Measurements from ENCODE around the gene FBL. TPM values are rescaled to one million over a fixed set of nuclear protein-coding genes. Genes with fewer than 3 reads are reported as not detected.
A peak's percentile ranks its signal among the peaks of the same experiment; 100 is the strongest.
"Not testable (repeated sequence)": the region's sequence is repeated elsewhere in the genome, so short reads cannot be mapped to it uniquely, and the experiment has no call there.

FBL gene
- total RNA-seq, 1 experiment from 2014 or later, result 374 TPM

DNA sequence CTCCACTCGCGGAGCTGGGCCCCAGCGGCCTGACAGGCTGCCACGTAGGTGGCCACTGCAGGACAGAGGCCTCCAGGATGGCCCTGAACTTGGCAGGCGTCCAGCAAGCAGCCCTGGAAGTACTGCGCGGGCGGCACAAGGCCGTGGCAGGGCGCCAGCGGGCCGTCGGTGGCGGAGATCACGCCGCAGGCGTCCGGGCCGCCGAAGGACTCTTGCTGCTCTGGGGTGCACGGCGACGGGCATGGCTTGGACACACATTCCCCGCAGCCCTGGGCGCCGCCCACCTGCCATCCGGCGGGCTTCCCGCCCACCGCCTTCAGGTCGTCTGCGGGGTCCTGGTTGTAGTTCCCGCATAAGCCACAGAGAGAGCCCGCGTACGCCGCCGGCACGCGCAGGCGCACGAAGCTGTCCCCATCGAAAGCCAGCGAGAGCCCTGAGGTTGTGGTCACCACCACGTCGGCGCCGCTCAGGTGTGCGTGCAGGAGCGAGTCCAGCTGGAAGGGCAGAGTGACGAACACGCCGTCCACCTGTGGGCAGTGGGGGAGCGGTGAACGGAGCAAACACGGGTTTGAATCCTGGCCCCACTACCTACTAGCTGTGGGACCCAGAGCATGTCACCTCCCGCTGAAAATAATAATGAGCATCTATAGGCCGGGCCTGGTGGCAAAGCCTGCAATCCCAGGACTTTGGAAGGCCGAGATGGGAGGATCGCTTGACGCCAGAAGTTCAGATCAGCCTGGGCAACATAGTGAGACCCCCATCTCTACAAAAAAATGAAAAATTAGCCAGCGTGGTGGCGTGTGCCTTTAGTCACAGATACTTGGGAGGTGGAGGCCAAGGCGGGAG is 45.7 kb upstream of the FBL start:
- H3K27ac Mint-ChIP-seq (ENCODE audit: unreplicated experiment); BruUV-seq (replicated peaks); H3K4me3 Mint-ChIP-seq (ENCODE audit: unreplicated experiment); intact Hi-C loops (cut with micrococcal nuclease; ENCODE audit: unreplicated experiment); H3K36me3 ChIP-seq (ENCODE audit: control insufficient read depth, insufficient read depth, low read length); H3K4me3 ChIP-seq (ENCODE audit: low read depth, low read length); H3K36me3 Mint-ChIP-seq (ENCODE audit: insufficient read depth, unreplicated experiment); H3K9me3 ChIP-seq; H3K4me1 Mint-ChIP-seq (ENCODE audit: low read depth, unreplicated experiment); H3K4me1 ChIP-seq; POLR2A ChIA-PET; H3K9me3 Mint-ChIP-seq (ENCODE audit: unreplicated experiment); H3K27me3 ChIP-seq (replicated peaks; ENCODE audit: control insufficient read depth, insufficient read depth, low read length); H3K27me3 Mint-ChIP-seq (ENCODE audit: insufficient read depth, unreplicated experiment): not testable (repeated sequence)
- DNase-seq, result peak in 1 of 2 experiments; percentile 34
- CTCF ChIA-PET, result interaction anchor here (0.5 kb wide), 1 partner anchor 46 kb away, joined by 3 read pairs; no protein-coding TSS in a partner anchor

- no peaks in the 10 kb centered on the region for H3K4me1 Mint-ChIP-seq (ENCODE audit: low read depth, unreplicated experiment)
- no peak overlapping the region for H3K27ac Mint-ChIP-seq (ENCODE audit: unreplicated experiment)
- intact Hi-C loops (cut with micrococcal nuclease; ENCODE audit: unreplicated experiment), result no loop called here
- TF ChIP-seq, protein P1, sequence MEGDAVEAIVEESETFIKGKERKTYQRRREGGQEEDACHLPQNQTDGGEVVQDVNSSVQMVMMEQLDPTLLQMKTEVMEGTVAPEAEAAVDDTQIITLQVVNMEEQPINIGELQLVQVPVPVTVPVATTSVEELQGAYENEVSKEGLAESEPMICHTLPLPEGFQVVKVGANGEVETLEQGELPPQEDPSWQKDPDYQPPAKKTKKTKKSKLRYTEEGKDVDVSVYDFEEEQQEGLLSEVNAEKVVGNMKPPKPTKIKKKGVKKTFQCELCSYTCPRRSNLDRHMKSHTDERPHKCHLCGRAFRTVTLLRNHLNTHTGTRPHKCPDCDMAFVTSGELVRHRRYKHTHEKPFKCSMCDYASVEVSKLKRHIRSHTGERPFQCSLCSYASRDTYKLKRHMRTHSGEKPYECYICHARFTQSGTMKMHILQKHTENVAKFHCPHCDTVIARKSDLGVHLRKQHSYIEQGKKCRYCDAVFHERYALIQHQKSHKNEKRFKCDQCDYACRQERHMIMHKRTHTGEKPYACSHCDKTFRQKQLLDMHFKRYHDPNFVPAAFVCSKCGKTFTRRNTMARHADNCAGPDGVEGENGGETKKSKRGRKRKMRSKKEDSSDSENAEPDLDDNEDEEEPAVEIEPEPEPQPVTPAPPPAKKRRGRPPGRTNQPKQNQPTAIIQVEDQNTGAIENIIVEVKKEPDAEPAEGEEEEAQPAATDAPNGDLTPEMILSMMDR (IDR thresholded peaks at IDR 0.05; ENCODE audit: insufficient read depth in 1 of 2, low read depth in 1 of 2, low read length in 1 of 2, severe bottlenecking in 1 of 2, unreplicated experiment in 1 of 2), result no peak
- Histone ChIP-seq H3K27me3 (replicated peaks; ENCODE audit: control insufficient read depth, insufficient read depth, low read length) (no peaks in the 10 kb centered on the region), H3K9me3 (no peaks in the 10 kb centered on the region; the same call in 1 of the 2 replicates), H3K4me1 (no peaks in the 10 kb centered on the region), H3K36me3 (ENCODE audit: control insufficient read depth, insufficient read depth, low read length) (no peaks in the 10 kb centered on the region), H3K4me3 (ENCODE audit: low read depth, low read length) (no peak overlapping the region)
- no peaks in the 10 kb centered on the region for H3K36me3 Mint-ChIP-seq (ENCODE audit: insufficient read depth, unreplicated experiment)
- no TSS peak for BruUV-seq (replicated peaks)
- H3K9me3 Mint-ChIP-seq (ENCODE audit: unreplicated experiment), result no peaks in the 10 kb centered on the region
- ChIA-PET POLR2A (no interaction called here), CTCF (interaction anchor here (0.6 kb wide), 1 partner anchor 80 kb away, joined by 3 read pairs; the partner anchor contains the start of gene PSMC4)
- DNase-seq, result peak in 1 of 2 experiments; percentile 26
- H3K27me3 Mint-ChIP-seq (ENCODE audit: insufficient read depth, unreplicated experiment), result peaks cover 8% of the 10 kb centered on the region
- no peak overlapping the region for H3K4me3 Mint-ChIP-seq (ENCODE audit: unreplicated experiment)
Measured at GRCh38 chr19:39890755-39891551, 44.8 kb upstream of the FBL start.

- H3K4me3 Mint-ChIP-seq (ENCODE audit: unreplicated experiment); POLR2A ChIA-PET; H3K9me3 ChIP-seq; H3K27me3 Mint-ChIP-seq (ENCODE audit: insufficient read depth, unreplicated experiment); intact Hi-C loops (cut with micrococcal nuclease; ENCODE audit: unreplicated experiment); H3K27me3 ChIP-seq (replicated peaks; ENCODE audit: control insufficient read depth, insufficient read depth, low read length); H3K36me3 ChIP-seq (ENCODE audit: control insufficient read depth, insufficient read depth, low read length); H3K36me3 Mint-ChIP-seq (ENCODE audit: insufficient read depth, unreplicated experiment); H3K4me1 ChIP-seq; H3K4me1 Mint-ChIP-seq (ENCODE audit: low read depth, unreplicated experiment); BruUV-seq (replicated peaks); H3K27ac Mint-ChIP-seq (ENCODE audit: unreplicated experiment); H3K9me3 Mint-ChIP-seq (ENCODE audit: unreplicated experiment); H3K4me3 ChIP-seq (ENCODE audit: low read depth, low read length): not testable (repeated sequence)
- CTCF ChIA-PET, result interaction anchor here (0.6 kb wide), 1 partner anchor 81 kb away, joined by 3 read pairs; the partner anchor contains the start of gene PSMC4
- peak in 1 of 2 experiments; percentile 30 for DNase-seq
Measured at GRCh38 chr19:39889872-39890754, 43.9 kb upstream of the FBL start.

- intact Hi-C loops (cut with micrococcal nuclease; ENCODE audit: unreplicated experiment); H3K4me3 Mint-ChIP-seq (ENCODE audit: unreplicated experiment); H3K27ac Mint-ChIP-seq (ENCODE audit: unreplicated experiment); H3K9me3 Mint-ChIP-seq (ENCODE audit: unreplicated experiment); CTCF ChIA-PET; H3K4me1 Mint-ChIP-seq (ENCODE audit: low read depth, unreplicated experiment); DNase-seq; BruUV-seq (replicated peaks); H3K36me3 ChIP-seq (ENCODE audit: control insufficient read depth, insufficient read depth, low read length); H3K36me3 Mint-ChIP-seq (ENCODE audit: insufficient read depth, unreplicated experiment); H3K27me3 Mint-ChIP-seq (ENCODE audit: insufficient read depth, unreplicated experiment); H3K4me3 ChIP-seq (ENCODE audit: low read depth, low read length); H3K27me3 ChIP-seq (replicated peaks; ENCODE audit: control insufficient read depth, insufficient read depth, low read length); H3K4me1 ChIP-seq; POLR2A ChIA-PET; H3K9me3 ChIP-seq: not testable (repeated sequence)
Measured at GRCh38 chr19:39887456-39887951, 41.3 kb upstream of the FBL start.

DNA sequence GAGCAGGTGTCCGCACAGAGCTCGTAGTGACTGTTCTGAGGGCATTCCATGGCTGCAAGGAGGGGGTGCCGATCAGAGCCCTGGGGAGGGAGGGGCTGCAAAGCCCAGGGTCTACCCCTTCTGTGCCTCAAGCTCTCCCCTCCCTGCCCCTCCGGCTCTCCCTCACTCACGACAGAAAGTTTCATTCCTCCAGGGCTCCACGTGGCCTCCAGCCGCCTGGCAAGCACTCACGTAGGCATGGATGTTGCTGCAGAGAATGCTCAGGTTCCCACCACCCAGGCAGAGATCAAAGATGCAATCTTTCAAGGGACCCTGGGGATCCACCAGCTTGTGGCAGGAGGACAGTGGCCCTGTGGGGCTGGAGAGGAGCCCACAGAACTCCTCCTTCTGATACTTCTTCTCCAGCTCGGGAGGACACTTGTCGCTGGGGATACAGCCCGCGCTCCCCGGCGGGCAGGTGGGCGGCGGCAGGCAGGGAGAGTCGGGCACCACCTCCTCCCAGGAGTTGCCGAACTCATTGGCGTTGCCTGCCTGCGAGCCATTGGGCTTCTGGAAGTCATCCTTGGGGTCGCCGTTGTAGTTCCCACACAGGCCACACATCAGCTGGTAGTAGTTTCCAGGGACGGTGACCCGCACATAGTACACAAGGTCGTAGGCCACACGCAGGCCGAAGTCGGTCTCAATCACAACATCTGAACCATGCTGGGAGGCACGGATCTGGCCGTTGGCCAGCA is 39.8 kb upstream of the FBL start:
- CTCF ChIA-PET; H3K4me1 ChIP-seq; H3K4me1 Mint-ChIP-seq (ENCODE audit: low read depth, unreplicated experiment); H3K9me3 ChIP-seq; H3K36me3 Mint-ChIP-seq (ENCODE audit: insufficient read depth, unreplicated experiment); DNase-seq; H3K4me3 ChIP-seq (ENCODE audit: low read depth, low read length); H3K36me3 ChIP-seq (ENCODE audit: control insufficient read depth, insufficient read depth, low read length); BruUV-seq (replicated peaks); H3K9me3 Mint-ChIP-seq (ENCODE audit: unreplicated experiment); H3K4me3 Mint-ChIP-seq (ENCODE audit: unreplicated experiment); H3K27me3 ChIP-seq (replicated peaks; ENCODE audit: control insufficient read depth, insufficient read depth, low read length); POLR2A ChIA-PET; H3K27ac Mint-ChIP-seq (ENCODE audit: unreplicated experiment); H3K27me3 Mint-ChIP-seq (ENCODE audit: insufficient read depth, unreplicated experiment); intact Hi-C loops (cut with micrococcal nuclease; ENCODE audit: unreplicated experiment): not testable (repeated sequence)
